Mononuclear cell (primary cell): Measurements from ENCODE around the gene TCP1. TPM values are rescaled to one million over a fixed set of nuclear protein-coding genes. Genes with fewer than 3 reads are reported as not detected.
"Not testable (repeated sequence)": the region's sequence is repeated elsewhere in the genome, so short reads cannot be mapped to it uniquely, and the experiment has no call there.

Source experiments
- H3K27me3 ChIP-seq: 2 replicates; pipeline ENCODE4 v1.6.0; 2011; ENCODE audit warnings: low read length, control low read depth; ENCODE audit not compliant: insufficient read depth
- H3K4me1 ChIP-seq: 2 replicates; pipeline ENCODE4 v1.5.1; 2011; ENCODE audit warnings: mild to moderate bottlenecking, low read length, control low read depth; ENCODE audit not compliant: insufficient read depth
- H3K4me3 ChIP-seq: 2 replicates; pipeline ENCODE4 v1.5.1; 2011; ENCODE audit warnings: mild to moderate bottlenecking, low read length, moderate library complexity
- H3K9me3 ChIP-seq: 2 replicates; pipeline ENCODE4 v1.5.1; 2011; ENCODE audit warnings: low read depth, mild to moderate bottlenecking, control low read depth, low read length
- total RNA-seq: library from RNA; depleted of rRNA; stranded (reverse); fragments of >200 nt; gene quantifications from one replicate; pipeline ENCODE4 v1.2.3, GENCODE V29; 2012

Gene TCP1
- total RNA-seq, 1 donor = 137 TPM

DNA sequence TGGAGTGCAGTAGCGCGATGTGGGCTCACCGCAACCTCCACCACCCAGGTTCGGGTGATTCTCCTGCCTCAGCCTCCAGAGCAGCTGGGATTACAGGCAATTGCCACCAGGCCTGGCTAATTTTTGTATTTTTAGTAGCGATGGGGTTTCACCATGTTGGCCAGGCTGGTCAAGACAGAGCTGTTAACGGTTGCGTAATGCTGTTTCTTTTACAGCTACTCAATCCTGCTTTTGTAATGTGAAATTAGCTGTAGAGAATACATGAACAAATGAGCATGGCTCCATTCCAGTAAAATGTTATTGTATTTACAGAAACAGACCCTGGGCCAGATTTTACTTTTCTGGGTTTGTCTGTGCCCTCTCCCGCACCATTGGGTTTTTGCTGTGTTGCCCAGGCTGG, 12.5 kb upstream of the TCP1 start:
- H3K4me3 ChIP-seq = no peak overlapping the region
- no peaks in the 10 kb centered on the region for H3K27me3 ChIP-seq
- H3K4me1 ChIP-seq = peaks cover 10% of the 10 kb centered on the region

DNA sequence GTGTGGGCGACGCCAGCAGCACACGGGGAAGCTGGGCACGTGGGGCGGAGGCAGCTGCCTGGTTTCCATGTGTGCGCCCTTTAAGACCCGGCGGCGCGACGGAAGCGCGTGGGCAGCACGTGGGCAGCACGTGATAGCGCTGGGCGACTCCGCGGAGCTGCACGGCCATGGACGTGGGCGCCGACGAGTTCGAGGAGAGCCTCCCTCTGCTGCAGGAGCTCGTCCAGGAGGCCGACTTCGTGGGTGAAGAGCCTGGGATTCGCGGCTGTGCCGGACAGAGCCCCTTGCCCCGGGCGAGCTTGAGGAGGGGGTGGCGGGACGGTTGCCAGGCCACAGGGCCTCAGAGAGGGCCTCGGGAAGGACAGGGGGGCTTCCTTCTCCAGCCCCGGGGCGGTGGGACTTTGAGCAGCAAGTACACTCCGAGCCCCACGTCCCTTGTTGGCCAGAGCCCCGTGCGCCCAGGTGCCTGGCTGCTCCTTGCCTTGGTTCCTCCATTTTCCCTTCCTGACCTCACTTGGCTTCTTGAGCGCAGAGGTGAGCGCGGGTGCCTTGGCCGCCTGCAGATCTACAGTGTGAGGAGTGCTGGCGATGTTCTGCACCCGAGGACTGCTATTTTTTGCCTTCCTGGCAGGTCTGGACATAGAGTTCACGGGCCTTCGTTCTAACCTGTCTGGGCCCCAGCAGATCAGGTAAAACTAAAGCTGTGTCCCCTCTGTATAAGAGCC, 10.9 kb upstream of the TCP1 start, which contains the start of gene PNLDC1:
Gene PNLDC1 (plus strand): TSS at position 136 of the 725 bp plus-strand sequence. CDS start 32 bp downstream, at position 168.
- Histone ChIP-seq H3K4me1 (peaks cover 6% of the 10 kb centered on the region), H3K9me3 (no peaks in the 10 kb centered on the region), H3K4me3 (no peak within 1 kb of the TSS), H3K27me3 (no peaks in the 10 kb centered on the region)

More for the DNA sequence above, 12.5 kb upstream of the TCP1 start:
- H3K9me3 ChIP-seq = no peaks in the 10 kb centered on the region

DNA sequence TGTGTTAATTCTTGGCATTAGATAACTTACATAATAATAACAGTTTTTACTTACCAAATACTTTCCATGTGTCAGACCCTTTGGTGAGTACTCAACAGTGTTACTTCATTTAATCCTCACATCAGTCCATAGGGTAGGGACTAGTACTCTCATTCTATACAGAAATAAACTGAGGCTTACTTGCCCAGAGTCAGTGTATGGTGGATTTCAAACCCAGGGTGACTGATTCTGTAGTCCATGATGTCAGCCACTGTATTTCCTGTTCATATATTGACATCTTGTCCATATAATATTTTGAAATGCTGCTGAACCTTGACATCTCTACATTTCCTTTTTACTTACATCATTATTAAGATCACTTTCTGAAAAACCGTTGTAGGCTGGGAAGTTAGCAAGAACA, 8.2 kb upstream of the TCP1 start:
- Histone ChIP-seq H3K4me3 (no peak overlapping the region), H3K27me3 (no peaks in the 10 kb centered on the region), H3K9me3 (no peaks in the 10 kb centered on the region), H3K4me1 (peaks cover 10% of the 10 kb centered on the region)

DNA sequence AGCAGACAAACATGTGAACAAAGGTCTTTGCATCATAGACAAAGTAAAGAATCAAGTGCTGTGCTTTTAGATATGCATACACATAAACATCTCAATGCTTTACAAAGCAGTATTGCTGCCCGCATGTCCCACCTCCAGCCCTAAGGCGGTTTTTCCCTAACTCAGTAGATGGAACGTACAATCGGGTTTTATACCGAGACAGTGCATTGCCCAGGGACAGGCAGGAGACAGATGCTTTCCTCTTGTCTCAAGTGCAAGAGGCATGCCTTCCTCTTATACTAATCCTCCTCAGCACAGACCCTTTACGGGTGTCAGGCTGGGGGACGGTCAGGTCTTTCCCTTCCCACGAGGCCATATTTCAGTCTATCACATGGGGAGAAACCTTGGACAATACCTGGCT, 5.6 kb upstream of the TCP1 start:
- peaks cover 16% of the 10 kb centered on the region for H3K4me1 ChIP-seq
- not testable (repeated sequence) for H3K27me3 ChIP-seq, H3K4me3 ChIP-seq, H3K9me3 ChIP-seq

DNA sequence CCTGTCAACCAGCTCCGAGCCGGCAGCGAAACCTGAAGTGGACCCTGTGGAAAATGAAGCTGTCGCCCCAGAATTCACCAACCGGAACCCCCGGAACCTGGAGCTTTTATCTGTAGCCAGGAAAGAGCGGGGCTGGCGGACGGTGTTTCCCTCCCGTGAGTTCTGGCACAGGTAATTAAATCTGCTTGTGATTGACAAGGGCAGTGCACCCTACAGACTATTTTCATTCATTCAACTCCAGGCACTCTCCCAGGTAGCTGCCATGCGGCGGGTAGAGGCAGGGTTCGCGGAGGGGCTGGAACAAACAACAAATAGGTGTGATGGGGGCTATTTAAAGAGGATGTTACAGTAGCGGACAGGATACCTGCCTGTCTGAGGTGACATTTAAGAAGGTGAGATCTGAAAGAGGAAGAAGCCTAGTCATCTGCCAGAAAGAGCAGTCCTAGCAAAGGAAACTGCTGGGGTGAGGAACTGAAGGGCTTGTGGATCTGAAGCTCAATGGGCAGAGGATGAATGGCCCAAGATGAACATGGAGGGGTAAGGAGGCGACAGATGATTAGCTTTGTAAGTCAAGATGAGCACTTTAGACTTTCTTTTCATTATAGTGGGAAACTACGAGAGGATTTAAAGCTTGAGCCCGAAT, 1.7 kb upstream of the TCP1 start:
- peak overlapping the region; percentile 89 for H3K4me3 ChIP-seq
- H3K9me3 ChIP-seq = no peaks in the 10 kb centered on the region
- no peaks in the 10 kb centered on the region for H3K27me3 ChIP-seq
- H3K4me1 ChIP-seq = peaks cover 33% of the 10 kb centered on the region

DNA sequence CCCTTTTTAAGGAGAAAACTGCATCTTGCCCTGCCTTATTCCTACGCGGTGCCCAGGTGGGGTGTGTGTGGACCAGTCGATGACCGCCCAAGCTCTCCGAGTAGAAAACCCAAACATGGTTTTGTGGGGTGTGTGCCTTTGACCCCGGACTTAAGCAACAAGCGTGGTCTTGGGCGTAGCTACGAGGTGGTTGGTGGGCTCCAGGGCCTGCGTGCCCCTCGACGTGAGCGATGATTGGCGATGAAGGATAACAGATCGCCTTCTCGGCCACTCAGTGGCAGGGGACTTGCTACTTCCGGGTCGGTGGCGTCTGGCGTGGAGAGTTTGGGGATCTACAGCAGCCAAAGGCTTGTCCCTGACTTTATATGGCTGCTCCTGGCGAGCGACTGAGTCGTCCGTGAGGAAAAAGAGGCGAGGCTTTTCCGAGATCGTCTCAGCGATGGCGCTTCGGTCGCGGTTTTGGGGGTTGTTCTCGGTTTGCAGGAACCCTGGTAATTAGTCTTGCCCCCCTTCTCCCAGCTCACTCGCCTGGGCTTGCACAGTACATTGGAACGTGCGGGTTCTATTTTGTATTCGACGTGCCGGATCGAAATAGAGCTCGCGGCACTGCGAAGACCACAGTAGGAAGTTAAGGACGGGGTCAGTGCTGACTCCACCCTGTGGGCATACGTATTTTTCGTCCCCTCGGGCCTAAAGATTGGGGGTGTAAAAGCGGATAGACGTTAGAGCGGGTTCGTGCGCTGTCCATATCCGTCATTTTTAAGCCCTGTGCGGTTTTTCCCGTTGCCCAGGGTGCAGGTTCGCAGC, 950 bp upstream of the TCP1 start, which contains the start of gene MRPL18:
Gene MRPL18 (plus strand): TSS at position 319 of the 807 bp plus-strand sequence. CDS start 121 bp downstream, at position 440.
- no peaks in the 10 kb centered on the region for H3K27me3 ChIP-seq
- peak within 1 kb of the TSS; percentile 89 for H3K4me3 ChIP-seq
- H3K4me1 ChIP-seq = peaks cover 33% of the 10 kb centered on the region
- no peaks in the 10 kb centered on the region for H3K9me3 ChIP-seq

DNA sequence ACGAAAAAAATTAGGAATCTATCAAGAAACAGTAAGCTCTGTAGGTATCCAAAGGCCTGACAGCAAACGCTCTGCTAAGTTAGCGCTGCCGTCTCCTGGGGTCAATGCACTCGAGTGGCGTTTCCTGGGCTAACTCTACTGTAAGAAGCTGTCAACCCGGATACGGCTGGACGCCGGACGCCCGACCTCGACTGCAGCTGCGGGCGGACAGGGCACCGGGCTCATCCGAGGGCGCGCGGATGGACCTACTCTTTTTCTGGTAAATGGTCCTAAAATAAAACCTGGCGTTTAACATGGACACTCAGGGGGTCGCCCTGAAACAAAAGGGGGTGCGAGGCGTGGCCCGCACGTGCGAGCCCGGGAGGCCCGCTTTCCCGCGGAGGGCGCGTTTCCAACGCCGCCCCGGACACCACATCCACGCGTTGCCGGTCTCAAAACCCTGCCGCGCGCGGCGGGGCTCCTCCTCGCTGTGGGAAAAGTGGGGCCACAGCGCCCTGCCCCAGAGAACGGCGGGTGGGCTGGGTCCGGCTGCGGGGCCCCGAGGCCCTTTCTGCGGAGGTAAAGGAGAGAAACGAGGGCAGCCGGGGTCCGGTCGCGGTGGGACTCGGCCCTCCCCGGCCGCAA, 537 bp downstream of the TCP1 start:
- H3K9me3 ChIP-seq = no peaks in the 10 kb centered on the region
- peak overlapping the region; percentile 89 for H3K4me3 ChIP-seq
- H3K27me3 ChIP-seq = no peaks in the 10 kb centered on the region
- H3K4me1 ChIP-seq = peaks cover 33% of the 10 kb centered on the region

DNA sequence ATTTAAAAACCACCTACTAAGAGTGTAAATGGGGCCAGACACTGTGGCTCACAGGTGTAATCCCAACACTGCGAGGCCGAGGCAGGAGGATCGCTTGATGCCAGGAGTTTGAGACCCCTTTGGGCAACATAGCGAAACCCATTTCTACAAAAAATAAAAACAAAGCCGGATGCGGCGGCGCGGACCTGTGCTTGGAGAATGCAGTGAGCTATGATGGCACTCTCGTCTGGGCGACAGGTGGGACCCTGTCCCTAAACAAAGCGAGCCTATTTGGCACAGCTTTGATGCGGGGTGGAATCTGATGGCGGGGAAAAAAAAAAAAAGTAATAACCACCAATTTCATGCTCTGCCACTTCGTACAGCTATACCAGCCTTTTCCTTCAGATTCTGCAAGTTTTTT, 1.1 kb downstream of the TCP1 start:
- Histone ChIP-seq H3K27me3 (no peaks in the 10 kb centered on the region), H3K9me3 (no peaks in the 10 kb centered on the region), H3K4me3 (peak overlapping the region; percentile 89), H3K4me1 (peaks cover 33% of the 10 kb centered on the region)

DNA sequence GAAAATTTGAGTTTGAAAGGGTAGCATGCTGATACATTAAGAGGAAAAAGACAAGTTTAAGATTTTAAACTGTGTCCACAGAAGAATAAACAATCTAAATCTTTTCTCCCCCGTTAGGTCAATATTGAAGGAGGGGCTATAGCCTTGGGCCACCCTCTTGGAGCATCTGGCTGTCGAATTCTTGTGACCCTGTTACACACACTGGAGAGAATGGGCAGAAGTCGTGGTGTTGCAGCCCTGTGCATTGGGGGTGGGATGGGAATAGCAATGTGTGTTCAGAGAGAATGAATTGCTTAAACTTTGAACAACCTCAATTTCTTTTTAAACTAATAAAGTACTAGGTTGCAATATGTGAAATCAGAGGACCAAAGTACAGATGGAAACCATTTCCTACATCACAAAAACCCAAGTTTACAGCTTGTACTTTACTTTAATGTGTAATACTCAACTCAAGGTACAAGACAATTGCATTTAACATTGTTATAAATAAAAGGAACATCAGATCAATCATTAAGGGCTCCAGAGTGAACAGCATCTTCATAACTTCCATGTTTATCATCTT, 10.8 kb downstream of the TCP1 start:
- Histone ChIP-seq H3K4me1 (no peaks in the 10 kb centered on the region), H3K9me3 (no peaks in the 10 kb centered on the region), H3K4me3 (no peak overlapping the region), H3K27me3 (no peaks in the 10 kb centered on the region)

DNA sequence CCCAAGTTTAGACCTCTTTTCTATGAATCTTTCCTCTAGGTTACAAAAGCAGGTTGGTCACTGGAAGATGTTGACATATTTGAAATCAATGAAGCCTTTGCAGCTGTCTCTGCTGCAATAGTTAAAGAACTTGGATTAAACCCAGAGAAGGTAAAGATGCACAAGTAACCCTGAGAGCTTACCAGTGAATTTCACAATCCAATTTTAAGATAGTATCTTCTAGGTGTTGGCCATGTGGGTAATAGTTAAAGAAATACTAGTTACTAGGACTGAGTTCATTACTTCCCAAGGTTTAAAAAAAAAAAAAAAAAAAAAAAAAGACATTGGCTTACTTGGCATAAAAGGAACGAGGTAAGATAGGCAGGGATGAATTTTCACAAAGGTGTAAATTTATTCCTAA, 11.3 kb downstream of the TCP1 start:
- Histone ChIP-seq H3K4me1 (no peaks in the 10 kb centered on the region), H3K27me3 (no peaks in the 10 kb centered on the region), H3K4me3 (no peak overlapping the region), H3K9me3 (no peaks in the 10 kb centered on the region)

DNA sequence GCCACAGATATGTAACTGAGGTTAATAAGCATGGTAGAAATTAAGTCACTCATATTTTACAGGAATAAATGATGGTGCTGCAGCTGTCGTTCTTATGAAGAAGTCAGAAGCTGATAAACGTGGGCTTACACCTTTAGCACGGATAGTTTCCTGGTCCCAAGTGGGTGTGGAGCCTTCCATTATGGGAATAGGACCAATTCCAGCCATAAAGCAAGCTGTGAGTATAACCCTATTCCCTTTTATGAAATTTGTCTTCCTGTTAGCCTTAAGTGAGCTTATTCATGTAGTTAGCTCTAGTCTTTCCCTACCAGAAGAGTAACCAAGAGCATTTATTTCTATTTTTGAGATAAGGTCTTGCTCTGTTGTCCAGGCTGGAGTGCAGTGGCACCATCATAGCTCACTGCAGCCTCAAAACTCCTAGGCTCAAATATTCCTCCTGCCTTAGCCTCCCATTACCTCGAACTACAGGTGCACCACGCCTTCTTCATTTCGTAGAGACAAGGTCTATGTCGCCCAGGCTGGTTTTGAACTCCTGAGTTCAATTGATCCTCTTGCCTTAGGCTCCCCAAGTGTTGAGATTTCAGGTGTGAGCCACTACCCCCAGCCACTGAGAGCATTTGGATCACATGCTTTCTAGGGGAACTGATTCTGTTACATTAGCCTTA, 12.0 kb downstream of the TCP1 start:
- no peaks in the 10 kb centered on the region for H3K27me3 ChIP-seq
- no peak overlapping the region for H3K4me3 ChIP-seq
- H3K4me1 ChIP-seq = no peaks in the 10 kb centered on the region
- no peaks in the 10 kb centered on the region for H3K9me3 ChIP-seq

DNA sequence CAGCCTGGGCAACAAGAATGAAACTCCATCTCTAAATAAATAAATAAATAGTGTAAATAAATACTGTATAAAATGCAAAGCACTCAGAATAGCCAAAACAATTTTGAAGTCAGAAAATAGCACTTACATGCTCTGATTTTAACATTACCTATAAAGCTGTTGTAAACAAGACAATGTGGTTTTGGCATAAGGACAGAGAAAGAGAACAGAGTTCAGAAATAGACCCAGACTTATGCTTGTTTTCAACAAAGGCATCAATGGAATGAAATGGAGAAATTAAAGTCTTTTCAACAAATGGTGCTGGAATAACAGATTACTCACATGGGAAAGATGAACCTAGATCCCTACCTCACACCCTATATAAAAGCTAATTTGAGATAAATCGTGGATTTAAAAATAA, 17.2 kb downstream of the TCP1 start:
- no peaks in the 10 kb centered on the region for H3K27me3 ChIP-seq
- no peak overlapping the region for H3K4me3 ChIP-seq
- no peaks in the 10 kb centered on the region for H3K9me3 ChIP-seq
- no peaks in the 10 kb centered on the region for H3K4me1 ChIP-seq

DNA sequence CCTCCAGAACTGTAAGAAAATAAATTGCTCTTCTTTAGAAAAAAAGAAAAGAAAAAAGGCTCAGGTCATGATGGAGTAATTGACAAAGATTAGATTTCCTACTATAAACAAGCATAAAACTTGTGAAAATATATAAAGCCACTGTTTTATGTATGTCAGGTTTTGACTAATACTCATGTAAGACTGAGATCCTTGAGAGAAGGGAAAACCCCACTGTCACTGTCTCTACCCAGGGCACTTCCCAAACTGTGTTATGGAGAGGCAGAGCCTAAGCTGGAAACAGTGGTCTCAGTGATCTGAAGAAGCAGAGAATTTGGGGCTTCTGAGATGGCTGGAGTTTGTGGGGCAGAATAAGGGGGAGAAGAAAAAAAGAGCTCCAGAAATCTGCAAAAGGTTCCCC, 19.9 kb downstream of the TCP1 start:
- Histone ChIP-seq H3K4me3 (no peak overlapping the region), H3K4me1 (no peaks in the 10 kb centered on the region), H3K9me3 (no peaks in the 10 kb centered on the region)

DNA sequence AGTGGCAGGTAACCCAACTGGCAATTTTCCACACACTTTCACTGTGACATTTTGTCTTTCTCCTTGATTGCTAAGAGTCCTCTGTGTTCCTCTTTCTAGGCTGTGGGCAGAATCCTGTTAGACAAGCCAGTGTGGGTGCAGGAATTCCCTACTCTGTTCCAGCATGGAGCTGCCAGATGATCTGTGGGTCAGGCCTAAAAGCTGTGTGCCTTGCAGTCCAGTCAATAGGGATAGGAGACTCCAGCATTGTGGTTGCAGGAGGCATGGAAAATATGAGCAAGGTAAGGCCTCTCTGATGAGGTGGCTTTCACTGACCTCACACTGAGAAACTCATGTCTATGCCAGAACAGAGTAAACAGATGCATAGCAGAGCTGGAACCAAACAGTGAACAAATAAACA, 22.5 kb downstream of the TCP1 start:
- Histone ChIP-seq H3K4me1 (peaks cover 9% of the 10 kb centered on the region), H3K4me3 (no peak overlapping the region), H3K27me3 (no peaks in the 10 kb centered on the region), H3K9me3 (no peaks in the 10 kb centered on the region)

More for the DNA sequence above, 19.9 kb downstream of the TCP1 start:
- H3K27me3 ChIP-seq = no peaks in the 10 kb centered on the region
